Testis (tissue), 3 donors: Measurements from ENCODE around the gene IGSF1. TPM values are rescaled to one million over a fixed set of nuclear protein-coding genes. Genes with fewer than 3 reads are reported as not detected.

Experiments
- DNase-seq: peaks from one replicate; pipeline ENCODE4 v3.0.0-alpha.2; 2019
- H3K27ac ChIP-seq, 2 donors: fragments of 200-600 bp; sonication (generic); one replicate each; pipeline ENCODE4 v1.5.1; 2019
- H3K27me3 ChIP-seq: fragments of 200-600 bp; sonication (generic); one replicate; pipeline ENCODE4 v1.5.1; 2019
- H3K36me3 ChIP-seq: fragments of 200-600 bp; sonication (generic); one replicate; pipeline ENCODE4 v1.5.1; 2017; ENCODE audit warnings: low read depth; ENCODE audit errors: missing control alignments
- H3K4me1 ChIP-seq: fragments of 200-600 bp; sonication (generic); one replicate; pipeline ENCODE4 v1.5.1; 2019
- H3K4me3 ChIP-seq, 2 donors: fragments of 200-600 bp; sonication (generic); one replicate each; pipeline ENCODE4 v1.5.1; 2017 to 2019
- H3K9me3 ChIP-seq: fragments of 200-600 bp; sonication (generic); one replicate; pipeline ENCODE4 v1.5.1; 2017
- CTCF ChIP-seq, 3 experiments: fragments of 450-650 bp in 2 of 3; fragments of 200-600 bp in 1 of 3; sonication (generic) in 1 of 3; IDR thresholded peaks; one replicate each; pipeline ENCODE4 v1.5.1; 2016 to 2019; ENCODE audit warnings: antibody characterized with exemption in 3 of 3, mild to moderate bottlenecking in 2 of 3, moderate library complexity in 1 of 3
- POLR2A ChIP-seq: fragments of 450-650 bp; IDR thresholded peaks from one replicate; pipeline ENCODE4 v1.6.1; 2017; ENCODE audit warnings: antibody characterized with exemption, mild to moderate bottlenecking, moderate library complexity
- WGBS, 2 donors: methylation state at CpG; one replicate each; pipeline ENCODE4 v1.1.5; 2018; 5-methylcytosine and 5-hydroxymethylcytosine counted together
- intact Hi-C: fragments of 100-400 bp; cut with DNase I; formaldehyde crosslinking; loops from one replicate; pipeline ENCODE4 v1.15.1; 2023; ENCODE audit warnings: low total_unique reads
- polyA plus RNA-seq: library from polyadenylated mRNA; stranded (reverse); fragments of 350-450 nt; fragmentation: Illumina TruSeq; extraction: RNeasy Lipid Tissue Mini Kit (QIAGEN cat#74804); gene quantifications from one replicate; pipeline ENCODE4 v1.2.3, GENCODE V29; 2014; ENCODE audit warnings: low read depth, low replicate concordance; ENCODE audit not compliant: insufficient read depth
- total RNA-seq, 2 donors: library from RNA; depleted of rRNA; stranded (reverse); fragments of >200 nt; gene quantifications; one replicate each; pipeline ENCODE4 v1.2.3, GENCODE V29; 2016

IGSF1 gene
- total and polyA plus RNA-seq, 3 donors from 2014 or later = 19.4 to 46.3 (median 26.1) TPM

- H3K27me3 ChIP-seq = no peaks in the 10 kb centered on the region
- H3K4me3 ChIP-seq = no peak overlapping the region
- DNase-seq = no peak
- no peak for TF ChIP-seq POLR2A
- no peak for TF ChIP-seq CTCF (IDR thresholded peaks at IDR 0.05)
- H3K9me3 ChIP-seq = no peaks in the 10 kb centered on the region
- intact Hi-C loops = loop anchor here (10.0 kb wide), 1 partner anchor 818 kb away; no protein-coding TSS in a partner anchor
- no peaks in the 10 kb centered on the region for H3K36me3 ChIP-seq
- H3K4me1 ChIP-seq = no peaks in the 10 kb centered on the region
- H3K27ac ChIP-seq = no peak overlapping the region
- WGBS, 2 donors = 57 to 79% methylated on average over 3 of the region's 3 CpGs
Measured at GRCh38 chrX:131322651-131323050, 33.5 kb upstream of the IGSF1 start.

- no peak for DNase-seq
- no peaks in the 10 kb centered on the region for H3K9me3 ChIP-seq
- intact Hi-C loops = no loop called here
Measured at GRCh38 chrX:131317326-131317725, 28.2 kb upstream of the IGSF1 start.

GRCh38 chrX:131316260-131316659 is 27.2 kb upstream of the IGSF1 start:
- H3K36me3 ChIP-seq = no peaks in the 10 kb centered on the region
- no peak overlapping the region for H3K4me3 ChIP-seq
- TF ChIP-seq CTCF (IDR thresholded peaks at IDR 0.05) = no peak
- TF ChIP-seq POLR2A = no peak
- H3K4me1 ChIP-seq = no peaks in the 10 kb centered on the region
- no peaks in the 10 kb centered on the region for H3K27me3 ChIP-seq
- 67 to 75% methylated on average over 1 of the region's 1 CpG for WGBS, 2 donors
- no peak for DNase-seq
- intact Hi-C loops = no loop called here
- H3K9me3 ChIP-seq = no peaks in the 10 kb centered on the region
- no peak overlapping the region for H3K27ac ChIP-seq

More at GRCh38 chrX:131317326-131317725, 28.2 kb upstream of the IGSF1 start:
- Histone ChIP-seq H3K4me1 (no peaks in the 10 kb centered on the region), H3K4me3 (no peak overlapping the region), H3K27me3 (no peaks in the 10 kb centered on the region), H3K27ac (no peak overlapping the region), H3K36me3 (no peaks in the 10 kb centered on the region)
- 87 to 95% methylated on average over 4 of the region's 4 CpGs for WGBS, 2 donors
- TF ChIP-seq CTCF (IDR thresholded peaks at IDR 0.05) = no peak
- no peak for TF ChIP-seq POLR2A

GRCh38 chrX:131308980-131309379 is 19.9 kb upstream of the IGSF1 start:
- intact Hi-C loops = no loop called here
- Histone ChIP-seq H3K4me3 (no peak overlapping the region), H3K36me3 (no peaks in the 10 kb centered on the region), H3K27ac (no peak overlapping the region), H3K4me1 (no peaks in the 10 kb centered on the region), H3K27me3 (no peaks in the 10 kb centered on the region), H3K9me3 (no peaks in the 10 kb centered on the region)
- TF ChIP-seq POLR2A (no peak), CTCF (IDR thresholded peaks at IDR 0.05) (no peak)
- no peak for DNase-seq

GRCh38 chrX:131306601-131307000 is 17.5 kb upstream of the IGSF1 start:
- WGBS, 2 donors = 9 to 63% methylated on average over 1 of the region's 1 CpG
- TF ChIP-seq POLR2A = no peak
- no peak for TF ChIP-seq CTCF (IDR thresholded peaks at IDR 0.05)
- Histone ChIP-seq H3K4me1 (no peaks in the 10 kb centered on the region), H3K9me3 (no peaks in the 10 kb centered on the region), H3K4me3 (no peak overlapping the region), H3K27me3 (no peaks in the 10 kb centered on the region), H3K36me3 (no peaks in the 10 kb centered on the region), H3K27ac (no peak overlapping the region)
- intact Hi-C loops = no loop called here
- no peak for DNase-seq
